Bronchial epithelial cell (primary cell): ENCODE results near the gene TENT4B. TPM values are rescaled to one million over a fixed set of nuclear protein-coding genes. Genes with fewer than 3 reads are reported as not detected.

Experiments
- DNase-seq: peaks from one replicate; pipeline ENCODE4 v3.0.0-alpha.2; 2010; ENCODE audit warnings: low read depth
- FAIRE-seq: peaks from 2 replicates; lab custom pipeline; 2011; peaks lifted over from hg19 to GRCh38; lab: Jason Lieb, UNC
- H3K27me3 ChIP-seq: 2 replicates; pipeline ENCODE4 v1.5.1; 2011; ENCODE audit warnings: low read length; ENCODE audit not compliant: control insufficient read depth, insufficient read depth
- H3K36me3 ChIP-seq: 2 replicates; pipeline ENCODE4 v1.5.1; 2011; ENCODE audit warnings: low read length; ENCODE audit not compliant: control insufficient read depth, insufficient read depth
- H3K4me3 ChIP-seq: 2 replicates; pipeline ENCODE4 v1.5.1; 2011; ENCODE audit warnings: mild to moderate bottlenecking, low read depth, low read length, control low read depth
- CTCF ChIP-seq: IDR thresholded peaks from 2 replicates; pipeline ENCODE4 v1.5.1; 2011; ENCODE audit warnings: mild to moderate bottlenecking, moderate library complexity, low read length, control low read depth, inconsistent platforms; ENCODE audit not compliant: insufficient read depth, severe bottlenecking
- total RNA-seq: library from RNA; depleted of rRNA; stranded (reverse); fragments of >200 nt; gene quantifications from 2 replicates; pipeline ENCODE4 v1.2.1, GENCODE V29; 2014

The TENT4B gene
- total RNA-seq = 9.2 and 9.5 TPM in 2 replicates

DNA sequence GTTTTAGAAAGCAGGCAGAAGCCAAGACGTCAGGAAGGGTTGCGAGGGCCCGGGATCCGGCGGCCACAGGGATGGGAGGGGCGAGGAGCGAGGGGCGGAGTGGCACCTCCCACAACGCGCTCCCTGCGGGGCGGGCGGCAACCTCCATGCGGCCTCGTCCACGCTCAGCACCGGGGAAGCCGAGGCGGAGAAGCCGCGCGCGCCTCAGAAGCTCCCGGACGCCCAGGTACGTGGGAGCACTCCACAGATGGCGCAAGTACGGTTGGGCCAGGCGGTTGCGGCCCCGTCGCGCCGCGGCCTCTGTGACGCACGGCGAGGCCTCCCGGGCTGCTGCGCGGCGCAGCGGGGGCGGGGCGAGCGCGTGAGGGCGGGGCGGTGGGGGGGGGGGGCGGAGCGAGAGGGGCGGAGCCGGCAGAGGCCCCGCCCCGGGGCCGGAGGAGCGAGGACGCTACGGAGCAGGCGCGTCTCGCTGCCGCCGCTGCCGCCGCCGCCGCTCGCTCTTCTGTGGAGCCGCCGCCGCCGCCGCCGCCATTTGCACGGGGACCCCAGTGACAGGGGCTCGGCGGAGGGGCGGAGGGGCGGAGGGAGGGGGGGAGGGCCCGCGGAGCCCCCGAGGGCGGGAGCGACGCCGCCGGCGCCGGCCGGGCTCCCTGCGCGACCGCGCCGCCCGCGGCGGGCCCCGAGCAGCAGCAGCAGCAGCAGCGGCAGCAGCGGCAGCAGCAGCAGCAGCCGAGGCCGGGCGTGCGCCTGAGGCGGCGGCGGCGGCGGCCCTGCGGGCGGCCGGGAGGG lies at the start of gene TENT4B:
TENT4B (plus strand) TSS at position 500 of the 789 bp plus-strand sequence. CDS start 316 bp downstream, outside the sequence.
- peak within 1 kb of the TSS; percentile 89 for H3K4me3 ChIP-seq
- no peak for TF ChIP-seq CTCF
- H3K36me3 ChIP-seq = no peaks in the 10 kb centered on the region
- DNase-seq (peak; percentile 50), FAIRE-seq (no peak)
- no peaks in the 10 kb centered on the region for H3K27me3 ChIP-seq

- DNase-seq (peak; percentile 55), FAIRE-seq (no peak)
- H3K27me3 ChIP-seq = no peaks in the 10 kb centered on the region
- peaks cover 5% of the 10 kb centered on the region for H3K36me3 ChIP-seq
- TF ChIP-seq CTCF = no peak
- H3K4me3 ChIP-seq = no peak overlapping the region
Observed at GRCh38 chr16:50103764-50104163, 49.3 kb upstream of the TENT4B start.

DNA sequence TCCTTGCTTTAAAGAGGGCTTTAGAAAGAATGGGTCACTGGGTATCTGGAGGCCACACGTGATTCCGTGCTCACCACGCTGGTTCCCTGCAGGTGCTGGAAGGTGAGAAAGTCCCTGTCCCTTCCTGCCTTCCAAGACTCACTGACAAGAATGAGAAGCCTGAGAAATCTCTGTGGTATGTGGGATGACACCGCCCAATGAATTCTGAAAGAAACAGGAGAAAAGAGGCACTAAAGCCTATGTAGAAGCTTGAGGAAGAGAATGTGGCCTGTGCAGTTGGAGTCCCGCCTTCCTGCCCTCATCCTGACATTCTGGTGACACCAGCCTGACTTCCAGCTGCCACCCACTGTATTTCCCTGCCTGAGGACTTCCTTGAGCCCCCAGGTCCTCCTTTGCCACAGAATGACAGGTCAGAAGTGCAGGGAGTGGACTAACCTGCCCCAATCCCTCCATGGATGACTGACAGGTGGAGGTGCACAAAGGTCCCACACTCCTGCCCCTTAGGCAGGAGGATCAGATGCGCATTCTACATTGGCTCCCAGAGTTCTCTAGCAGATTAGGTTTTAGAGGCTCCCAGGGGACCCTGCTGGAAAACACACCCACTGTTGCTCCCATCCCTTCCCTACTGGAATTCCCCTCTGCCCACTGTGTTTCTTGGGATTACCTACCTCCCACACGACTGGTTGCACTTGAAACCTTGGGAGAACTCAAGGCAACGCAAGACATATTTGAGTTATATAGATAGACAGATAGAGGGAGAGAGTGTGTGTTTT lies 38.6 kb upstream of the TENT4B start:
- FAIRE-seq = no peak
- DNase-seq = peak; percentile 10

DNA sequence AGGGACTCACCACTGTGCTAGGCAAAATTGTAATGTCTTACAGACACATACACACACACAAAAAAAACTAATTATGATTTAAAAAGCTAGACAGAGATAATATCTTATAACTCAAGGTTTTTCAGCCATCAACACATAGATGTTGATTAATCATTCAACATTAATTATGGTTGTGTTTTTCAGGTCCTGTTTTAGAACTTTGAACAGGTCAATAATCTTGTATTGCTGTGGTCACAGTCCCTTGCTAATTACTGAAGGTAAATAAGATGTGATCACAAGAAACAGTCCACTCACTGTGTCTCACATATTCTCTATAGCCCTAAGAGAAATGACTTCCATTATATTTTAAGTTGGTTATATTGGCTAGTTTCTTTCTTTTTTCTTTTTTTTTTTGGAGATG lies 32.4 kb upstream of the TENT4B start:
- TF ChIP-seq CTCF = no peak
- H3K27me3 ChIP-seq = no peaks in the 10 kb centered on the region
- FAIRE-seq = no peak

More for the DNA sequence above, 38.6 kb upstream of the TENT4B start:
- no peak overlapping the region for H3K4me3 ChIP-seq
- no peaks in the 10 kb centered on the region for H3K27me3 ChIP-seq
- TF ChIP-seq CTCF = no peak
- no peaks in the 10 kb centered on the region for H3K36me3 ChIP-seq

DNA sequence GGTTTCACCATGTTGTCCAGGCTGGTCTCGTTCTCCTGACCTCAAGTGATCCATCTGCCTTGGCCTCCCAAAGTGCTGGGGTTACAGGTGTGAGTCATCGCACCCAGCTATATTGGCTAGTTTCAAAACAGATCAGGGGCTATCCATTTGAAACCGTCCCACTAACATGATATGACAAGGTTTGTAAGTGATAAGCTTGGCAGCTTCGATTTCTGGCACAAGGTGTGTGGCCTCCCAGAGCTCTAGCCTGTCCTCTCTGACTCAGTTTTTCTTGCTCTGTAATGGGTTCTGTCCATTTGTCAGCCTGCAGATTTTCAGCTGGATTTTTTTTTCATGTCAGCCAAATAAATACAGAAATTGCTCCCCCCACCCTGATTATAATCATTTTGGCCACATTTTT lies 31.8 kb upstream of the TENT4B start:
- DNase-seq (no peak), FAIRE-seq (no peak)
- no peak for TF ChIP-seq CTCF
- Histone ChIP-seq H3K4me3 (no peak overlapping the region), H3K27me3 (no peaks in the 10 kb centered on the region), H3K36me3 (no peaks in the 10 kb centered on the region)

More for the DNA sequence above, 32.4 kb upstream of the TENT4B start:
- Histone ChIP-seq H3K36me3 (no peaks in the 10 kb centered on the region), H3K4me3 (no peak overlapping the region)
- DNase-seq = no peak
